IPS DF 6.9 (cell line): ENCODE measurements around the gene MAGEA1.
"Not testable (repeated sequence)": the region's sequence is repeated elsewhere in the genome, so short reads cannot be mapped to it uniquely, and the experiment has no call there.

Source experiments
- DNase-seq: peaks from one replicate; pipeline ENCODE4 v3.0.0-alpha.2; 2013; ENCODE audit warnings: low read depth, low spot score
- H3K27ac ChIP-seq: one replicate; pipeline ENCODE4 v1.5.1; 2013; ENCODE audit warnings: low read length, control low read depth
- H3K27me3 ChIP-seq: 2 replicates; pipeline ENCODE4 v1.6.1; 2013; ENCODE audit warnings: mild to moderate bottlenecking, low read length; ENCODE audit not compliant: control insufficient read depth, insufficient read depth
- H3K36me3 ChIP-seq: 2 replicates; pipeline ENCODE4 v1.6.1; 2013; ENCODE audit warnings: low read length; ENCODE audit not compliant: control insufficient read depth, insufficient read depth
- H3K4me1 ChIP-seq: 2 replicates; pipeline ENCODE4 v1.6.1; 2013; ENCODE audit warnings: low read length; ENCODE audit not compliant: control insufficient read depth, insufficient read depth
- H3K4me3 ChIP-seq: 2 replicates; pipeline ENCODE4 v1.5.1; 2013; ENCODE audit warnings: mild to moderate bottlenecking, low read length
- H3K9me3 ChIP-seq: 2 replicates; pipeline ENCODE4 v1.6.1; 2013; ENCODE audit warnings: low read length, inconsistent platforms; ENCODE audit not compliant: control insufficient read depth, insufficient read depth
- WGBS: extraction: QIAGEN DNeasy Blood & Tissue Kit; methylation state at CpG from one replicate; pipeline ENCODE4 v1.1.7; 2013; ENCODE audit warnings: mixed read lengths, missing lambda C conversion rate; ENCODE audit not compliant: insufficient read length, insufficient coverage; 5-methylcytosine and 5-hydroxymethylcytosine counted together

The MAGEA1 gene, protein sequence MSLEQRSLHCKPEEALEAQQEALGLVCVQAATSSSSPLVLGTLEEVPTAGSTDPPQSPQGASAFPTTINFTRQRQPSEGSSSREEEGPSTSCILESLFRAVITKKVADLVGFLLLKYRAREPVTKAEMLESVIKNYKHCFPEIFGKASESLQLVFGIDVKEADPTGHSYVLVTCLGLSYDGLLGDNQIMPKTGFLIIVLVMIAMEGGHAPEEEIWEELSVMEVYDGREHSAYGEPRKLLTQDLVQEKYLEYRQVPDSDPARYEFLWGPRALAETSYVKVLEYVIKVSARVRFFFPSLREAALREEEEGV

DNA sequence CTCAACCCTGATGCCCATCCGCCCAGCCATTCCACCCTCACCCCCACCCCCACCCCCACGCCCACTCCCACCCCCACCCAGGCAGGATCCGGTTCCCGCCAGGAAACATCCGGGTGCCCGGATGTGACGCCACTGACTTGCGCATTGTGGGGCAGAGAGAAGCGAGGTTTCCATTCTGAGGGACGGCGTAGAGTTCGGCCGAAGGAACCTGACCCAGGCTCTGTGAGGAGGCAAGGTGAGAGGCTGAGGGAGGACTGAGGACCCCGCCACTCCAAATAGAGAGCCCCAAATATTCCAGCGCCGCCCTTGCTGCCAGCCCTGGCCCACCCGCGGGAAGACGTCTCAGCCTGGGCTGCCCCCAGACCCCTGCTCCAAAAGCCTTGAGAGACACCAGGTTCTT is at the start of gene MAGEA1:
Gene MAGEA1, plus strand, starts transcription at position 154 of the 400 bp plus-strand sequence. CDS start 3,106 bp downstream, outside the sequence.
- DNase-seq = no peak
- H3K4me1 ChIP-seq = no peaks in the 10 kb centered on the region
- H3K36me3 ChIP-seq = no peaks in the 10 kb centered on the region
- H3K4me3 ChIP-seq = no peak within 1 kb of the TSS
- no peaks in the 10 kb centered on the region for H3K9me3 ChIP-seq
- WGBS = no CpG with 5 or more reads among the region's 19 CpGs
- no peaks in the 10 kb centered on the region for H3K27me3 ChIP-seq
- H3K27ac ChIP-seq = no peak within 1 kb of the TSS

DNA sequence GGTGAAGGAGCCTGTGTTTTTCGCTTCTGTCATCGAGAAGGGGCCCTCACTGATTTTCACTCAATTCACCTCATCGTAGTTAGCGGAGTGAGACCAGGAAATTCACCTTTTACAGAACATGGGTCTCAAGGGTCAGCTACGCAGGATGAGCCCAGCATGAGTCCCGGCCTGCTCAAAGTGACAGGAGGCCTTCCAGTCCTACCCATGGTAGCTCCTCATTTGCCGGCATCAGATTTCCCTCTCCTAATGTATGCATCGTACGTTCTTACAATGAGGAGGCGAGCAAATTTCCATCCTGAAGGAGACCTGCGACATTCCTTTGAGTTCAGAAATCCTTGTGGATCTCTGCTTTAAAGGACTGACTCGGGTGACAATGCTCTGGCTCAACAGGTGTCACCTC is 46.2 kb upstream of the MAGEA1 start:
- H3K36me3 ChIP-seq, H3K9me3 ChIP-seq, H3K4me1 ChIP-seq, DNase-seq, H3K27me3 ChIP-seq, H3K27ac ChIP-seq, H3K4me3 ChIP-seq: not testable (repeated sequence)
- no CpG with 5 or more reads among the region's 12 CpGs for WGBS

DNA sequence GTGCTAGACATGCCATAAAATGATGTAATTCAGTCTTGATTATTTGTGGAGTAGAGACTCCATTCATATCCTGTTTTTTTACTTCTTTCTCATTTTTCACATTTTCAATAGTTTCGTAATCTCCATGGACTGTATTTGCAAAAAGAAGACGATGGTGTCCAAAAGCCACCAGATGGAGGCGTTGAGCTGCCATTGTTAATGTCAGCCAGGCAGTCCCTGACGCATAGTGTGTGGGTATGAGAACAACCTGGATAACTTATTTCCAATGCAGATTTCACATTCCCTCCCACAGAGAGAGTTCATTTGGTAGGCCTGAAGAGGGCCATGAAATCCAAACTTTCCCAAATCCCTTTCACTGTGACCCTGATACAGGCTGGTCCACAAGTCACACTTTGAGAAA is 40.0 kb upstream of the MAGEA1 start:
- not testable (repeated sequence) for DNase-seq, H3K27me3 ChIP-seq, H3K9me3 ChIP-seq, H3K27ac ChIP-seq, H3K4me3 ChIP-seq, H3K4me1 ChIP-seq, H3K36me3 ChIP-seq
- no CpG with 5 or more reads among the region's 4 CpGs for WGBS

DNA sequence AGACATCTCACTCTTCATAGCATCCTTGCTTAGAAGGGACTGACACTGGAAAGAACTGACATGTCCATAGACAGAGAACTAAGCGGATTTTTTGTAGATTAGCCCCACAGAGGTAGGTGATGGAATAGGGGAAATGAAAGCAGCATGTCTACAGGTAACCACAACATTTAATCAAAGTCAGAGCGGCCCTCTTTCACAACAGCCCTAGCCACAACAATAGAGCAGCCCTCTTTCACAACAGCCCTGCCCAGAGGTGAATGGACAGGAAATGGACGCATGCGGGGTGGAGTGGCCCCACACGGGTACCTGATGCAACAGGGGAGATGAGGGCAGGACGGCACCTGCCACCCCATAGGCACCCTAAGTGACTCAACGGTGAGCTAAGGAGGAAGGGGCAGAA is 32.8 kb upstream of the MAGEA1 start:
- not testable (repeated sequence) for H3K27me3 ChIP-seq, H3K27ac ChIP-seq, H3K4me1 ChIP-seq, H3K36me3 ChIP-seq, DNase-seq, H3K9me3 ChIP-seq, H3K4me3 ChIP-seq
- WGBS = no CpG with 5 or more reads among the region's 7 CpGs

DNA sequence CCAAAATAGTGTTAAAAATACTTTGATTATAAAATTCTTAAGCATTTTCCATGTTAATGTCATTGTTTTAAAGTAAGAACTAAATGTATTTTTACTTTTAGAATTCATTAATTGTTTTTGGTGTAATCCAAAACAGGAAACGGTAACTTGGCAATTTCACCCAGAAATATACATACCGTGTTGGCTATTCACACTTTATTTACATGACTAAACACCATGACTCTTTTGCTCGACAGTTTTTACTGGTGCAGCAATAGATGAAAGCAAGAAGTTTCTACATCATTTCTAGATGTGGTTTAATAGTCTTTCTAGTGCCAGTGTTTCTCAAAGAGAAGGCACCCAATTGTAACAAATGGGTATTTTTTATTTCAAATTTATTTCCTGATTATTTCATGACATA is 25.6 kb upstream of the MAGEA1 start:
- WGBS = no CpG with 5 or more reads among the region's 3 CpGs
- no peaks in the 10 kb centered on the region for H3K4me1 ChIP-seq
- no peak for DNase-seq
- no peak overlapping the region for H3K4me3 ChIP-seq
- no peaks in the 10 kb centered on the region for H3K9me3 ChIP-seq
- no peak overlapping the region for H3K27ac ChIP-seq
- no peaks in the 10 kb centered on the region for H3K27me3 ChIP-seq
- no peaks in the 10 kb centered on the region for H3K36me3 ChIP-seq

DNA sequence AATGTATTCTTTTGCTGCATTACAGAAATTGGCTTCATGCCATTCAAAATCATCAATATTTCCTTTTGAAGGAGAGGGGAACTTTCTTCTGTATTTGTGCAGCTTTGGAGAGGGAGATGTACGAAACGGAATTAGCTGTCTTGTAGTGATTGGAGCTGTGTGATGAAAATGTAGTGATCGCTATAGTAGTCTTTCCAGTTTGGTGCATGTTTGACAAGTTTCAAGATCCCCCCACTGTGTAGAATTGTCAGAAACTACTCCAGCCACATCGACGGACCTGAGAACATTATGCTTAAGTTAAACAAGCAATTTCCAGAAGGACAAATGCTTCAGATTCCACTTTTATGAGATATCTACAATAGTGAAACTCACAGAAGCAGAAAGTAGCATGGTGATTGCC is 21.6 kb upstream of the MAGEA1 start:
- DNase-seq = no peak
- no peak overlapping the region for H3K27ac ChIP-seq
- H3K36me3 ChIP-seq = no peaks in the 10 kb centered on the region
- H3K9me3 ChIP-seq = no peaks in the 10 kb centered on the region
- no peaks in the 10 kb centered on the region for H3K4me1 ChIP-seq
- no peaks in the 10 kb centered on the region for H3K27me3 ChIP-seq
- H3K4me3 ChIP-seq = no peak overlapping the region
- WGBS = no CpG with 5 or more reads among the region's 5 CpGs

DNA sequence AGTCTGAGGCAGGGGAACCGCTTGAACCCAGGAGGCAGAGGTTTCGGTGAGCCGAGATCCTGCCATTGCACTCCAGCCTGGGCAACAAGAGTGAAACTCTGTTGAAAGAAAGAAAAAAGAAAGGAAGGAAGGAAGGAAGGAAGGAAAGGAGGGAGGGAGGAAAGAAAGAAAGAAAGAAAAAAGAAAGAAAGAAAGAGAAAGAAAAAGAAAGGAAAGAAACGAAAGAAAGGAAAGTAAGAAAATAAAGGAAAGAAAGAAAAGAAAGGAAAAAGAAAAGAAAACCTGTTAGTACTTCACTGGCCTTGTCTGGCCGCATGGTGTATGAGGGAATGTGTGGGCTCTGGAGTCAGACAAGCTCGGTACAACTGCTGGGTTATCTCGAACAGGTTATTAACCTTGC is 20.8 kb upstream of the MAGEA1 start:
- H3K36me3 ChIP-seq = no peaks in the 10 kb centered on the region
- DNase-seq = no peak
- H3K4me3 ChIP-seq = no peak overlapping the region
- WGBS = 100% methylated on average over 1 of the region's 7 CpGs
- H3K27me3 ChIP-seq = no peaks in the 10 kb centered on the region
- H3K4me1 ChIP-seq = no peaks in the 10 kb centered on the region
- H3K27ac ChIP-seq = no peak overlapping the region
- H3K9me3 ChIP-seq = no peaks in the 10 kb centered on the region

DNA sequence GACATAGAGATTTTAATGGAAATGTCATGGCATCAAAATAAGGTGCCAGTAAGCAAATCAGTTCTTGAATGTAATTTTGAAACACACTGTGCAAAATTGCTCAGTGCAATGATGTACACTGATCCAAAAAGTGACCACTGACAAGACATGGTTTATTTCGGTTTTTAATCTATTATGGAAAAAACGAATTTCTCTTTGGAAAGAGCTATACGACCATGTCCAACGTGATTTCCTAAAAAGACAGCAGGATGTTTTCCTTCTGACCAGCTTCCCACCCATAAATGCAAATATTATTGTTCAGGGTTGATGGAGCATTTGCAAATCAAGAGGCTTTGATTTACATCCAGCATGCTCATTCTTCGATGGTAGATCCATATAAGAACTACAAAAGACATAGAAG is 17.1 kb upstream of the MAGEA1 start:
- H3K27ac ChIP-seq = no peak overlapping the region
- H3K4me3 ChIP-seq = no peak overlapping the region
- WGBS = no CpG with 5 or more reads among the region's 5 CpGs
- no peaks in the 10 kb centered on the region for H3K4me1 ChIP-seq
- no peaks in the 10 kb centered on the region for H3K27me3 ChIP-seq
- DNase-seq = no peak
- H3K36me3 ChIP-seq = no peaks in the 10 kb centered on the region
- H3K9me3 ChIP-seq = no peaks in the 10 kb centered on the region

DNA sequence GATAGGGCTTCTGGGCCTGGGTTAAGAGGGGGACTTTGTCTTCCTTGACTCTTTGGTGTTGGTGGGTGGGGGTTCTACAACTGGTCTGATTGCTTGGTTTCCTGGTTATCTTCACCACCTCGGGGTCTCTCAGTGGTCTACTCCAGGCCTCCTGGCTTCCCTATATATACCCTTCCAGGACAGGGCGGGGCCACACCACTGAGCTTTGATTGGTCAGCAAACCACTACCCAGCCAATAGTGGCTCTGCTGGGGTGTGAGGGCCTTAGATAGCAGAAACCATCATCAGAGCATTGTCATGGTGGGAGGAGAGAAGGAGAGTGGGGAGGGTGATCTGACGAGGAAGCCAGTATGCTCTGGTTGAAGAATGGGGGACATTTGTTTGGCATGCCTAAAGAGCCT is 14.4 kb upstream of the MAGEA1 start:
- DNase-seq = no peak
- Histone ChIP-seq H3K9me3 (no peaks in the 10 kb centered on the region), H3K36me3 (no peaks in the 10 kb centered on the region), H3K27me3 (no peaks in the 10 kb centered on the region), H3K4me1 (no peaks in the 10 kb centered on the region), H3K4me3 (no peak overlapping the region), H3K27ac (no peak overlapping the region)
- WGBS = no CpG with 5 or more reads among the region's 3 CpGs

DNA sequence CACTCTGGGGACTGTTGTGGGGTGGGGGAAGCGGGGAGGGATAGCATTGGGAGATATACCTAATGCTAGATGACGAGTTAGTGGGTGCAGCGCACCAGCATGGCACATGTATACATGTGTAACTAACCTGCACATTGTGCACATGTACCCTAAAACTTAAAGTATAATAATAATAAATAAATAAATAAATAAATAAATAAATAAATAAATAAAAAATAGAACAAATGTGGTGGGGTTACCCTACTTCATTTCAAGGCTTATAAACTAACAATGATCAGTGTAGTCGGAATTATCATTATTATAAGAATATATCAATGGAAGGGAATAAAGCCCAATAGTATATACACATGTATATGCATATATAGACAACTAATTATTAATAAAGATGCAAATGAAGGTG is 10.7 kb upstream of the MAGEA1 start:
- not testable (repeated sequence) for H3K4me1 ChIP-seq, H3K4me3 ChIP-seq, H3K27me3 ChIP-seq, H3K27ac ChIP-seq, H3K9me3 ChIP-seq, H3K36me3 ChIP-seq, DNase-seq
- WGBS = no CpG with 5 or more reads among the region's 4 CpGs

DNA sequence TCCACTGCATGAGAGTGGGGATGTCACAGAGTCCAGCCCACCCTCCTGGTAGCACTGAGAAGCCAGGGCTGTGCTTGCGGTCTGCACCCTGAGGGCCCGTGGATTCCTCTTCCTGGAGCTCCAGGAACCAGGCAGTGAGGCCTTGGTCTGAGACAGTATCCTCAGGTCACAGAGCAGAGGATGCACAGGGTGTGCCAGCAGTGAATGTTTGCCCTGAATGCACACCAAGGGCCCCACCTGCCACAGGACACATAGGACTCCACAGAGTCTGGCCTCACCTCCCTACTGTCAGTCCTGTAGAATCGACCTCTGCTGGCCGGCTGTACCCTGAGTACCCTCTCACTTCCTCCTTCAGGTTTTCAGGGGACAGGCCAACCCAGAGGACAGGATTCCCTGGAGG is 2.7 kb downstream of the MAGEA1 start:
- Histone ChIP-seq H3K27me3 (no peaks in the 10 kb centered on the region), H3K4me3 (no peak overlapping the region), H3K9me3 (no peaks in the 10 kb centered on the region), H3K27ac (no peak overlapping the region), H3K4me1 (no peaks in the 10 kb centered on the region), H3K36me3 (no peaks in the 10 kb centered on the region)
- no peak for DNase-seq
- WGBS = no CpG with 5 or more reads among the region's 4 CpGs
